ENCODE results near the gene TBC1D22A.
"Not testable (repeated sequence)": the region's sequence is repeated elsewhere in the genome, so short reads cannot be mapped to it uniquely, and the experiment has no call there.

Gene TBC1D22A

DNA sequence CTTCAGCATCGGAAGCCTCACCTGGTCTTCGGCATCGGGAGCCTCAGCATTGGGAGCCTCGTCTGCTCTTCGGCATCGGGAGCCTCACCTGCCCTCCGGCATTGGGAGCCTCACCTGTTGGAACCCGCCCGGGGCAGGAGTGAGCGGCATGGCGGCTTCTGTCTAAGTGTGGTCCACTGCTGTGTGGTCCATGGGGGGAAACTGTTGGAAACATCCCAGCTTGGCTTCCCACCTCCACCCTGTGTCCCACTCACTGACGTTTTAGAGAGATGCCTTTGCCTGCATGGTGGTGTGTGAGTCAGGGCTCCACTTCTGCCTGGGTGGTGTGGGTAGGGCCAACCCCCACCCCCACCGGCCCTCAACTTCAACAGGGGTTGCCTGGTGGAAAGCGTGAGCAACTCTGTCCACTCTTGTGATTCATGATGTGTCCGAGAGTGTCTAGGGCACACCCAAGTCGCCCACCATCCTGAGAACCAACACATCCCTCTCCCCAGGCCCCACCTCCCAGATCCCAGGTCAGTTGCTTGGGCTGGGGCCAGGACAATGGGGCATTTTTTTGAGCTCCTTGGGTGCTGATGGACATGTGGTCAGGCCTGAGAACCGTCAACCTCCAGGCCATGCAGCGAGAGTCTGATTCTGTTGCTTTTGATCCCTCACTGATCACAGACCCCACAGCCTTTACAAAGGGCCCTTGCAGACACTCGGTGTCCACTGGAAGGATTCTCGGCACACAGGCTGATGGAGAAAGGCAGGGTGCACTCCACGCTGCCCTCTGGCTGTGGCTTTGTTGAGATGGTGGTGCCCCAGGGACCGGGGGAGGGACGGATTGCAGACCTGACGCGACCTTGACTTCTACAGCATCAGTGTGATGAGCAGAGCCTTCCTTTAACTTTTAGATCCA, 406.7 kb downstream of the TBC1D22A start:
- no peak for DNase-seq (ENCODE audit: low read depth in 2 of 2)

DNA sequence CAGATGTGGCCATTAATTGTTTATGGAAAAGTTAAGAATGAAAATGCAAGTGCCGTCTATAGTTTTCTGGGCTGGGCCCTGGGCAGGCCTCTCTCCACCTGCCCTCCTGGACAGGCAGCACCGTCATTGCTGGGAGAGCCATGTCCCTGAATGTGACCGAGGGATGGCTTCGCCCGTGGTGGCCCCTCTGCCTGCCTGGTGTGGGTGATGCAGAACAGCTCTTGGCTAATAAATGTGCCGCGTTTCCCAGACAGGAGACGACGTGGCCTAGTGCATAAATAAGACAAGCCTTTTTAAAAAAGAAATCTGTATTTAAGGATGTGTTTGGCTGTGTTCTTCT, 407.3 kb downstream of the TBC1D22A start:
- no peak for DNase-seq (ENCODE audit: low read depth in 2 of 2)

DNA sequence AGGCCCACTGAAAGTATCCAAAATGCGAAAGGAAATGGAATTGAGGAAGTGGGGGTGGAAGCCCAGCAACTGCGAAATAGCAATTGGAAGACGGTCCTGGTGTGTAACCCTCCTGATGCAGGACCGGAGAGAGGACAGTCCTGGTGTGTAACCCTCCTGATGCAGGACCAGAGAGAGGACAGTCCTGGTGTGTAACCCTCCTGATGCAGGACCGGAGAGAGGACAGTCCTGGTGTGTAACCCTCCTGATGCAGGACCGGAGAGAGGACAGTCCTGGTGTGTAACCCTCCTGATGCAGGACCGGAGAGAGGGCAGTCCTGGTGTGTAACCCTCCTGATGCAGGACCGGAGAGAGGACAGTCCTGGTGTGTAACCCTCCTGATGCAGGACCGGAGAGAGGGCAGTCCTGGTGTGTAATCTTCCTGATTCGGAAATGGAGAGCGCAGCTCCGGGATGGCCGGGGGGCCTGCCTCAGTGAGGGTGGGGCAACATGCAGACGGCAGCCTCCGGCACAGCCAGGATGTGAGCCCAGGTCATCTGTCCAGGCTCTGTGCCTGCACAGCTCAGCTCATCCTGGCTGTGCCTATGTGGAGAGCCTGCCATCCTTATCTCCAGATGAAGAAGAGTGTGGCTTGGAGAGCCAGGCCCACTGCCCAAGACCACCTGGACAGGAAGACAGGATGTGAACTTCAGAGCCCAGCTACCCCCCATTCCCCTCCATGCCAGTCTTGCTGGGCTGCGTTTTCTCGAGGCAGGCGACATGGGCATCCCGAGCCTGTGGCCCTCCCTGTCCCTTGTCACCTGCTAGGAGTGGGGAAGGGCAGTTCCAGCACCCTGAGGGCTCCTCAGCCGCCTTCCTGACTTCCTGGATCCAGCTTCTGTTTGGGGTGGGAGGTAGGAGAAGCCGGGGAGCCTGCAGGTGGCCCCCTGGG, 408.3 kb downstream of the TBC1D22A start:
- not testable (repeated sequence) for DNase-seq (ENCODE audit: low read depth in 2 of 2)

DNA sequence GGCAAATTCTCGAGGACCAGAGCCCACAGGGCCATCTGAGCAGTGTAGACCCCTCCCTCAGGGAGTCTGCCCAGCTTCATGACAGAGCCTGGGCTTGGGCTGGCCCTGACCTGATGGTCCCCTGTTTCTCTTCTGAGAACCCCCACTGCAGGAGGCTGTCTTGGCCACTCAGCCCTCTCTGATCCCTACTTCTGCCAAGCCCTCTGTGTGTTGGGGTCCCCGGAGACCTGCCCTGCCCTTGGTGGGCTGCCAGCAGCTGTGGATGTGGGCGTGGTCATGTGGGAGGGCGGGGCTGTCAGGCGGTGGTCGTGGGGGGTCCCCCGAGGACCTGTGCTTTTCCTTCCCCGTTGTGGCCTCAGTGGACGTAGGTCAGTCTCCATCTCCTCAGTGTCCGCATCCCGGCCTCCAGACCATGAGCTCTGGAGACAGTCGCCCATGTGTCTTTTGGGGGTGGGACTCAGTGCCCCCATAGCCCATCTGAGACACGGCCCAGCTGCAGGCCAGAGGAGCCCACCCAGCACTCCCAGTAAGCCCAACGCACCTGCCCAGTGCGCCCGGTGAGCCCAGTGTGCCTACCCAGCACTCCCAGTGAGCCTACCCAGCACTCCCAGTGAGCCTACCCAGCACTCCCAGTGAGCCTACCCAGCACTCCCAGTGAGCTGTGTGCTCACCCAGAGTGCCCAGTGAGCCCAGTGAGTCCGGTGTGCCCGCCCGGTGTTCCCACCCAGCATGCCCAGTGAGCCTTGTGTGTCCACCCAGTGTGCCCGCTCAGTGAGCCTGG, 409.2 kb downstream of the TBC1D22A start:
- no peak for DNase-seq (ENCODE audit: low read depth in 2 of 2)

DNA sequence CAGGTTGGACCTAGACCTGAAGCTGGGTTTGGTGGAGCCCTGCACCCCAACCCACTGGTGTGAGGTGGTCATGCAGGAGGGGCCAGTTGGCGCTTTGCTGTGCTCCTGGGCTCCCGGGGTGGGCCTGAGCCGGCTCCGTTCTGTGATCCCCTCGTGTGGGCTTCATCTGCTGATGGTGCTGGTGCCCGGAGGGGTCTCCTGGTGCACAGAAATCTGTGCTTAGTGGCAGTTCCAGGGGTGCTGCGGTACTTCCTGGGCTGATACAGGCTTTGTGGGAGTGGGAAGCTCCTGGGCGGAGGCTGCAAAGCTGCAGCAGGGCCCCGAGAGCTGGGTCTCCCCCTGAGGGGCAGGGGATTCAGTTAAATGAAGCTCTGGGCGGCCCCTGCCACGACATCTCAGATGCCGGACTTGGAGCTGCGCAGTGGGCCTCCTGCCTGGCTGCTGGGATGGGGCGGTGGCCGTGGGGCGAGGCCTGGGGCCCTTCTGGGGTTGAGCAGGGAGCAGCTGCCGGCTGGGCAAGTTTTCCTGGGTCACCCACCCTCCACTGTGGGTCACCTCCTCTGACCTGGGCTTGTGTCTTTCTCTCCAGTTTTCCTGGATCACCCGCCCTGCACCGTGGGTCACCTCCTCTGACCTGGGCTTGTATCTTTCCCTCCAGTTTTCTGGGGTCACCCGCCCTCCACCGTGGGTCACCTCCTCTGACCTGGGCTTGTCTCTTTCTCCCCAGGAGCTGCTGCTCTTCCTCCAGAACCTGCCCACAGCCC, 410.5 kb downstream of the TBC1D22A start:
- no peak for DNase-seq (ENCODE audit: low read depth in 2 of 2)

DNA sequence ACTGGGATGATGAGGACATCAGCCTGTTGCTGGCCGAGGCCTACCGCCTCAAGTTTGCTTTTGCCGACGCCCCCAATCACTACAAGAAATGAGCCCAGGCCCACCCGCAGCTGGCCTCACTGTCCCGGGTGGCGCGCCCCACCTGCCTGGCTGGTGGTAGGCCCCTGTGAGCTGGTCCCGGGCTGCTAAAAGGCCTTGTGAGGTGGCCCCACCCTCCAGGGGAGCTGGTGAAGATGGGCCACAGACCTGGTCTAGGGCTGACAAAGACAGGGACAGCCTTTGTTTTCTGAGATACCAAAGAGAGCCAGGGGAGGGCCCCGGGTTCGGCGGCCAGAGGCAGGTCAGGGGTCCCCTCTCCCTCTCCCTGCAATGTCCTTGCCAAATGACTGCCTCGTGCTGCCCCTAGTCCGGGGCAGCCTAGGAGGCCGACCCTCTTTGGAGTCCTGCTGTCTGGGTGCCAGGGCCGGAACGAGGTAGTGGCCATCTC, 411.1 kb downstream of the TBC1D22A start:
- DNase-seq (ENCODE audit: low read depth in 2 of 2): no peak

DNA sequence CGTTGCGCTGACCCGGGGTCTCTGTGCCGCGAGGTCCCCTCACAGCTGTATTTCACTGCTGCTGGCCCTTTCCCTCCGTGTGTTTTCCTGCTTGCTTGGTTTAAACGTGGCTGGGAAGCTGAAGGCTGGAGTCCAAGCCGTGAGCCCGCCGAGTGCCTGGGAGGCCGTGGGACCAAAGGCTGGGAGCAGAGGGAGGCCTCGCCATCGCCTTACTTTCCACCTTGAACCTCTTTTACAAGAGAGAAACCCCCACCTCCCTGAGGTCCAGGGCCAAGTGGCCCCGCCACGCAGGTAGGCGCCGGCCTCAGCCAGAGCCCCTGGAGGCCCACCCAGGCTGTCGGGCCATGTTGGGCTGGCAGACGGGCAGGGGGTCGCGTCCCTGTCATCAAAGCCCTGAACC, 411.6 kb downstream of the TBC1D22A start:
- DNase-seq (ENCODE audit: low read depth in 2 of 2): no peak

DNA sequence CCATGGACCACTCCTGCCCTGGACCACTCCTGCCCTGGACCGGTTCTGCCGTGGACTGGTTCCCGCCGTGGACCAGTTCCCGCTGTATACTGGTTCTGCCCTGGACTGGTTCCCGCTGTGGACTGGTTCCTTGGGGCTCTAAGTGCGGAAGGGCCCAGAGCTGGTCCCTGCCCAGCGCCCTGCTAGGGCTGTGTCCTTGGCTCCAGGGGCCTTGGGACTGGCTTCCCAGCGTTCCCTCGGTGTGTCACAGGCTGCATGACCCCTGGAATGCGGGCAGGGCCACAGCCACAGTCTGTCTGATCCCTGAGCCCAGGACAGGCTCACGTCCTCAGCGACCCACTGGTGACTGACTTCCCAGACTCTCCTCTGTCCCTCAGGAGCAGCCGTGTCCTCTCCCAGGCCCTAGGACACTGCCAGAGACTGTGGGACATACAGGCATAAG, 412.2 kb downstream of the TBC1D22A start:
- no peak for DNase-seq (ENCODE audit: low read depth in 2 of 2)

DNA sequence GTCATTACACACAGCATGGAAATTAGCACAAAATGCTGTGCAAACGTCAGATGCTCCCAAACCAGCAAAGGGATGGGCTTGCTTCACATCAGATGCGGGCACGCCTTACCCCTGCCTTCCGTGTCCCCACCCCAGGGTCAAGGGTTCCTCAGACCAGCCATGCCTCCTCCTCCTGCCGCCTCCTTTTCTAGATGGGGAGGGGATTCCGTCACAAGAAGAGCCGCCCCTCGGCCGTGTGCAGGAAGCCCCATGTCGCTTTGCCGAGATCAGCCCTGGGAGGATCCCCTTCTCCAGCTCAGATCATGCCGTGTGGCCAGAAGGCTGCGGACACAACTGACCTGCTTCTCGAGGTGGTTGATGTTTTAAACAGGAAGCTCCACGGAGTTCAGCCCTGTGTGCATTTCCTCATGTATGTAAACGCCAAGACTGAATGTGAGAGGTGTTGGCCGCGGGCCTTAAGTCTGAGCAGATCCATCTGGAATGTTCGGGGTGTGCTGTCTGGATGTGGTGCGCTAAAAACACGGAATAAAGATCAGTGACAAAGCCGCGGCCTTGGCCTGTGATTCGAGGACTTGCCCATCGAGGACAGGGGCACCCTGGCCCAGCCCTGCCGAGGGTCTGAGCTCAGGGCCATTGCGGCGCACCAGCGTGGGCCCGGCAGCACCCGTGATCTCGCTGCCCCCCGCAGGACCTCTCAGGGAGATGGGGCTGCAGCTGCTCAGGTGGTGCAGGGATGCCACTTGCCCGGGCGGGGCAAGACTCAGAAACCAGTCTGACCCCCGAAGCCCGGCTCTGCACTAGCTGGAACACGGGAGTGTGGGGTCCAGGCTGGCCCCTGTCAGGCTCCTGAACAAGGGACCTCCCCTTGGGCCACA, 412.9 kb downstream of the TBC1D22A start:
- no peak for DNase-seq (ENCODE audit: low read depth in 2 of 2)

DNA sequence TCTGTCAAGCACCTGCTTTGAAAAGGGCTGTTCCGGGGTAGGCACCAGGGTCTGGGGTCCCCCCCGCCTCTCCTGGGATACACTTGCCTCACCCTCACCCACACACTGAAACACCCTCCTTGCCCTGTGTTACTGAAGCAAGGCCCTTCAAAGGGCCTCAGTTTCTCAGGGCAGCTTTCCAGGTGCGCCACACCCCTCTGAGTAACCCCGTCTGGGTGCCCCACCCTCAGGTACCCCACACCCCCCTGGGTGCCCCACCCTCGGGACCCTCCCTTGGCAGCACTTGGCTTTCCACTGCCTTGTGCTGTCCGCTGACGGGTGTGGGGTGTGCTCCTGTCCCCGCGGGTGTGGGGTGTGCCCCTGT, 413.6 kb downstream of the TBC1D22A start:
- DNase-seq (ENCODE audit: low read depth in 2 of 2): no peak

DNA sequence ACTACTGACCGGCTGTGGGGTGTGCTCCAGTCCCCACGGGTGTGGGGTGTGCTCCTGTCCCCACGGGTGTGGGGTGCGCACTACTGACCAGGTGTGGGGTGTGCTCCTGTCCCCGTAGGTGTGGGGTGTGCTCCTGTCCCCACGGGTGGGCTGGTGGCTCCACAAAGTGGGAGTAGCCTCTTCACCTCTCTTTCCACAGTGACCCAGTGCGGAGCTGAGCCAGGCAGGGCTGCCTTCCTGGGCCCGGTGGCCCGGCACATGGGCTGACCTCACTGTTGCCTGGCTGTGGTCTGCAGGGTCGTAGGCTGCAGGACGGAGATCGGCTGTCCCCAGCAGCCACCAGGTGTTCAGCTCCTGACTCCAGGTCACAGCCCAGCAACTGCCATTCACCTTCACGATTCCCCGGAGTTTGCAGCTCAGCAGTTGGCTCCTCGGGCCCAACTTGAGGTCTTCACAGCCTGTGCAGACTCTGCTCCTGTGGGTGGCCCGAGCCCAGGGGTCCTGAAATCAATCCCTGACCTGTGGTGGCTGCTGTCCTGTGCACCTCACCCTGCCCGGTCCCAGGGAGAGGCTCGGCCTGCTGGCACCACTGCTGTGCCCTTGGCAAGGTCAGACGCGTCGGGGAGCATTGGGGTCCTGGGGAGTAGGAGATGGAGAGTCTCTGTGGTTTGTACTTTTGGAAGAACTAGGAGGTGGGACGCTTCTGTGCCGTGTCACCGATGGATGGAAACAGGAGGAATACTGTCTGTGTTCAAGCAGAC, 414.3 kb downstream of the TBC1D22A start:
- no peak for DNase-seq (ENCODE audit: low read depth in 2 of 2)

DNA sequence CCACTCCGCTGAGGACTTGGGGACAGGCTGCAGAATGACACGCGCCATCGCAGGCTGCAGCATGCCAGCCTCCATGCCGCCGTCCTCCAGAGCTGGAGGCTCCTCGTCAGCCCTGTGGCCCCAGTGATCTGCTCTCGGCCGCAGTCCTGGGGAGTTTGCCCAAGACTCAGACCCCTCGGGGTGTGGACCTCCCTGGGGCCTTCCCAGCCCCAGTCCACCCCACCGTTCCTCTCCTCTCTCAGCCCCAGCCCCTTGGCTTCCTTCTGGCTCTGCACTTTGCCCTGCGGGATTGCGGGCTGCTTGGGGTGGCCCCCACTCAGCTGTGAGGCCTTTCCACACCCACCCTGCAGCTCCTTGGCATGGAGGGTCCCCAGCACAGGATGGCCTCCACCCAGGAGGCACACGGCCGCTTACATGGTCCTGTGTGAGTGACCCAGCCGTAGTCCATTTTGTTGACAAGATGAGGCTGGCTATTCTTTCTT, 414.9 kb downstream of the TBC1D22A start:
- no peak for DNase-seq (ENCODE audit: low read depth in 2 of 2)

DNA sequence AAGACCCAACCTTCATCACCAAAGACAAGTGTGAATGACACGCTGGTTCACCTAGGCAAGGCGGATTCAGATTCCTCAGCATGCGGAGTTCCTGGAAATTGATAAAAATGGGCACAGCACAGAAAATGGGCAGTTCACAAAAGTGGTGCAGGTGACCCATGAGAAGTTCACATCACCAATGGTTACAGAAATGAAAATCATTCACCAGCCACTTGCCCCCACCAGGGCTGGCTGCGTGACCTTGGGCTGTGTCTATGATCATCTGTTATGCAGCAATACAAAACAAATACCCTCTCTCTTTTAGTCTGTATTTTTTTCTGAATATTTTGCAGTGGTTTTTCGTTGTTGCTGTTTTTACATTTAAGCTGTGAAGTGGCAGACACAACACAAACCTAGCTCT, 415.9 kb downstream of the TBC1D22A start:
- DNase-seq (ENCODE audit: low read depth in 2 of 2): no peak

DNA sequence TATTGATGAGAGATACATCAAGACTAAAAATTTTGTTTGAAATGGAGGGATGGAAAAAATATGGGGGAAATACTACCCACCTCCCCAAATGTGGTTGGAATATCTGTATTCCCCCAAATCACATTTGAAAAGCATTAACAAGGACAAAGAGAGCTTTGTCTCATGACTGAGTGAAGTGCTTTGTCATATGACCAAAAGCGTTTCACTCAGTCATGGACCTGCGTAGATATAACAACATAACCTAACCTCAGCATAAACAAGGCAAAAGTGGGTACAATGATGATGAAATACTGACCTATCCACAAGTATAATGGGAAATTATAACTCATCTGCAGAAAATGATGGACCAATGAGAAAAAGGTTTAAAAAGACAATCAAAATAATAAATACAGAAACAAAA, 418.3 kb downstream of the TBC1D22A start:
- no peak for DNase-seq (ENCODE audit: low read depth in 2 of 2)

DNA sequence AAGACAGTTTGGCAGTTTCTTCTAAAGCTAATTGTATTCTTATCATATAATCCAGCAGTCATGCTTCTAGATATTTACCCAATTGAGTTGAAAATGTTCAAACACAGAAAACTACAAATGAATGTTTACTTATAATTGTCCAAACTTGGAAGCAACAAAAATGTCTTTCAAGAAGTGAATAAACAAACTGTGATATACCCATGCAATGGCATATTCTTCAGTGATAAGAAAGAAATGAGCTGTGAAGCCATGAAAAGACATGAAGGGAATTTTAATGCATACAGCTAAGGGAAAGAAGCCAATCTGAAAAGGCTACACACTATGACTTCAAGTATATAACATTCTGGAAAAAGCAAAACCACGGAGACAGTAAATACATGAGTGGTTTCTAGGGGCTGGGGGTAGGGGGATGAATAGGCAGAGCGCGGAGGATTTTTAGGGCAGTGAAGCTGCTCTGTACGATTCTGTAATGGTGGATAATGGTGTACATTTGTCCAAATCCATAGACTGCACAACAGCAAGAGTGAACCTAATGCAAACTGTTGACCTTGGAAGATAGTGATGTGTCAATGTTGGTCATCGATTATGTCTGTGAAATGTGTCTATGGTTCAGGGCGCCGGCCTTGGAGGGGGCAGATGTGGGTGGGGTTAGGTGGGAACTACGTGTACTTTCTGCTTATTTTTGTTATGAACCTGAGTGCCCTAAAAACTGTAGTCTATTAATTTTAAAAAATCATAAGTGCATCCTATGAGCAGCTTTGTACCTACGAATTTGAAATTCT, 424.9 kb downstream of the TBC1D22A start:
- DNase-seq (ENCODE audit: low read depth in 2 of 2): no peak

DNA sequence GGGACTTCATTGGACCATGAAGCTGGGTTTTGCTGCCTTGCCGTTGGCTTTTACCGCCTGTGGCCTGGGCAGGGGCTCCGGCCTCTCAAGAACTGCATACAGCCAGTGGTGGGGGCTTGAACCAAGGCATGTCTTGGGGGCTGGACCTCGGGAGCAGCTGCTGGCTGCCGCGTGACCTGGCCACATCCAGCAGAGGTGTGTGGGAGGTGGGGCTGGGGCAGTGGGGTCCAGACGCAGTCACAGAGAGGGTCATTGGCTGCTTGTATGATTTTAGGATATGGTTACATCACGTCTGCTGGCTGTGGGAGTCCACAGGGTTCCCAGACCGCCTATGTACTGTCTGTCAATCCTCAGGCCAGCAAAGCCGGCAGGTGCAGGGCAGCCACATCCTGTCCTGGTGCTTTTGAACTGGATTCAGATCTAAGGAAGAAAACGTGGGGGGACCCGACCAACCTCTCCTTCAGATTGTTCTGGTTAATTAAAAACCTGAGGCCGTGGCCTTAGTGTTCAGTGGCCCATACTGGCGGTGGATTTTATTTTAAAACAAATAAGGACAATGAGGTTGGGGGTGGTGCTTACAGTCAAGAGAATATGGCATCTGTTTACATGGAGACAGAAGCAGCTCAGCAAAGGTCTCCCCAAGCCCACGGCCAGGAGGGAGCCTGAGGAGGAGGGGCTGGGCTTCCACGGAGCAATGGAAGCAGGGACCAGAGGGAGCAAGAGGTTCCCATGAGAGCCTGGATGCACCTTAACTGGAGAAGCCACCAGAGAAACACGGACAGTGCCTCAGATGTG, 426.0 kb downstream of the TBC1D22A start:
- no peak for DNase-seq (ENCODE audit: low read depth in 2 of 2)

DNA sequence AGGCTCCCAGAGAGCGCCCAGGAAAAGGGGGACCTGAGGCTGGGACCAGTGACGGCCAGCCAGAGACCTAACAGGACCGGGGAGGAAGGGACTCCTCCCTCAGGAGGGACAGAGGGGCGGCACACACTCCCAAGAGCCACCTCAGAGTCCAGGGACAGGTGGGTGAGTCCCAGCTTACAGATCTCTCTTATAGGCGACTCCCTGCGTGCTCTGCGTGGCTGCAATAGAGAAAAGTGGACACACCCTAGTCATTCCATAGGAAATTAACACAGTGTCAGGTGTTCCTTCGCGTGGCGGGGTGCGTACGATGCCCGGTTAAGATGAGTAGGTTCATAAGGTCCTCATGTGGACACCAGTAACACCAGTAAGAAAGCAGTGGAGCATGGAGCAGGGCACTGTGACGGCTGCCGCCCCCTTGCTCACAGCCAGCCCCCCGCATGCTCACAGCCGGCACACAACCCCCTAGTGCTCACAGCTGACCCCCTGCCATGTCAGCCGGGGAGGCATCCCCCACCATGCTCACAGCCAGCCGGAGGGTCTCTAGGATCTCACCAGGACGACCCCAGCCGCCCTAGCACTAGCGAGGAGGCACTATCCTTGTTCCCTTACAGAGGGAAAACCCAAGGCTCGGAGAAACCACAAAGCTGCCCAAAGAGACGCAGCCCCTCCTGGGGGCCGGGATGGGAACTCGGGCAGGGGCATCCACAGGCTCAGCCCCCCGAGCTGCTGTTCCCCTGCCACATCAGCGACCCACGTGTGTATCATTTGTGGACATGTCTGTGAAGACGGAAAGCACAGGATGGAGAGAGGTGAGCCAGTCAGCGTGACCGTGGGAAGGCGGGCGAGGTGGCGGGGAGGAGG, 426.8 kb downstream of the TBC1D22A start:
- DNase-seq (ENCODE audit: low read depth in 2 of 2): no peak
